Endothelial cell of umbilical vein (primary cell): ENCODE data around the gene ZFAND5.

Experiments used
- EZH2 ChIP-seq: IDR thresholded peaks from 2 replicates; pipeline ENCODE4 v1.6.1; 2012; ENCODE audit warnings: borderline replicate concordance, low read depth, mild to moderate bottlenecking, moderate library complexity, low read length, inconsistent platforms; ENCODE audit not compliant: severe bottlenecking
- GATA2 ChIP-seq: IDR thresholded peaks from 2 replicates; pipeline ENCODE4 v1.7.0; 2011; ENCODE audit warnings: low read depth, mild to moderate bottlenecking, moderate library complexity, mixed read lengths, low read length; ENCODE audit not compliant: insufficient read length, insufficient read depth
- JUN ChIP-seq: IDR thresholded peaks from 2 replicates; pipeline ENCODE4 v1.6.1; 2011; ENCODE audit warnings: borderline replicate concordance, low read depth; ENCODE audit not compliant: insufficient read length, insufficient read depth
- MYC ChIP-seq: IDR thresholded peaks from one replicate; pipeline ENCODE4 v1.6.1; 2011; ENCODE audit warnings: mild to moderate bottlenecking, low read depth, low read length
- POLR2A ChIP-seq: IDR thresholded peaks from 2 replicates; pipeline ENCODE4 v1.6.1; 2012; ENCODE audit warnings: low read depth, mild to moderate bottlenecking, control low read depth, low read length
- POLR2AphosphoS5 ChIP-seq: IDR thresholded peaks from 2 replicates; pipeline ENCODE4 v1.6.1; 2012; ENCODE audit warnings: low read depth, mild to moderate bottlenecking, control low read depth, low read length, moderate library complexity; ENCODE audit not compliant: insufficient read depth
- TF ChIP-seq, protein P1 (sequence below), 2 donors: IDR thresholded peaks; 1 replicate in 1 of 2; 2 replicates in 1 of 2; pipeline ENCODE4 v1.5.1; 2011; ENCODE audit warnings: low read length in 2 of 2, mild to moderate bottlenecking in 2 of 2, moderate library complexity in 2 of 2, control low read depth in 1 of 2, inconsistent platforms in 1 of 2, low read depth in 1 of 2; ENCODE audit not compliant: insufficient read depth in 1 of 2; ENCODE audit errors: extremely low read depth in 1 of 2
- TF ChIP-seq, protein P2 (sequence below): IDR thresholded peaks from 2 replicates; pipeline ENCODE4 v1.6.1; 2011; ENCODE audit not compliant: insufficient read depth, insufficient read length

DNA sequence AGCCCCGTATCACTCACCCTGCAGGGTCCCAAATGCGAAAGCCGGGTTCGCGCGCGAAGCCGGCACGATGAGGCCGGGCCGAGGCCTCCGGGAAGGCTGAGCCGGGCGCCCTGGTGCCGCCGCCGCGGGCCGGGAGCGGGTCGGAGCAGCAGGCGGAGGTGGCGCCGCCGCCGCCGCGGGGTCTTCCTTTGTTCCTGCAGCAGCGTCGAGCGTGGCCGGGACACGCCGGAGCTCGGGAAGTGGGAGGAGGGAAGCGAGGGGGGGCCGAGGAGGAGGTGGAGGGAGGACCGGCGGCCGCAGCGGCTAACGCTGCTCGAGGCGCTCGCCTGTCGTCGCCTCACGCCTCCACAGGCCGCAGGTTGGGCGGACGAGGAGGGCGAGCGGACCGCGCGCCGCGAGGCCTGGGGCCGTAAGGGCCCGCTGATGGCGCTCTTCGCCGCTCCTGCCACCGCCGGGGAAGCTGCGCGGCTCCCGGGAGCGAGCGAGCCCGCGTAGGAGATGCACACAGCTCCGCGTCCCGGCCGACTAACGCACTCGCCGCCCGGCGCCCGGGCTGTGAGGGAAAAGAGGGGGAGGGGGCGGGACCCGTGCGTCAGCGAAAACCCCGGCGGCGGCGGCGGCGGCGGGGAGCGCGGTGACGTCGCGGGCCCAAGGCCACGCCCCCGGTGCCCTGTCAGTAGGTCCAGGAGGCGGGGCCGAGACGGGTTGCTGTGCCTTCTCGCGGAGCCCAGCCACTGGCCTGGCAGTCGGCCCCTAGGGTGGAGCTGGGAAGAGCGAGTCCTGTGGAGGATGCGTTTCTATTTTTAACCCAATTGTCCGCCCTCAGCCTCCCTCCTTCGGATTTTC, at the start of gene ZFAND5:
- TF ChIP-seq POLR2A (peak; percentile 99), POLR2AphosphoS5 (peak; percentile 100), GATA2 (no peak), JUN (no peak), EZH2 (no peak), MYC (no peak)
- TF ChIP-seq, protein P1, sequence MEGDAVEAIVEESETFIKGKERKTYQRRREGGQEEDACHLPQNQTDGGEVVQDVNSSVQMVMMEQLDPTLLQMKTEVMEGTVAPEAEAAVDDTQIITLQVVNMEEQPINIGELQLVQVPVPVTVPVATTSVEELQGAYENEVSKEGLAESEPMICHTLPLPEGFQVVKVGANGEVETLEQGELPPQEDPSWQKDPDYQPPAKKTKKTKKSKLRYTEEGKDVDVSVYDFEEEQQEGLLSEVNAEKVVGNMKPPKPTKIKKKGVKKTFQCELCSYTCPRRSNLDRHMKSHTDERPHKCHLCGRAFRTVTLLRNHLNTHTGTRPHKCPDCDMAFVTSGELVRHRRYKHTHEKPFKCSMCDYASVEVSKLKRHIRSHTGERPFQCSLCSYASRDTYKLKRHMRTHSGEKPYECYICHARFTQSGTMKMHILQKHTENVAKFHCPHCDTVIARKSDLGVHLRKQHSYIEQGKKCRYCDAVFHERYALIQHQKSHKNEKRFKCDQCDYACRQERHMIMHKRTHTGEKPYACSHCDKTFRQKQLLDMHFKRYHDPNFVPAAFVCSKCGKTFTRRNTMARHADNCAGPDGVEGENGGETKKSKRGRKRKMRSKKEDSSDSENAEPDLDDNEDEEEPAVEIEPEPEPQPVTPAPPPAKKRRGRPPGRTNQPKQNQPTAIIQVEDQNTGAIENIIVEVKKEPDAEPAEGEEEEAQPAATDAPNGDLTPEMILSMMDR (IDR thresholded peaks at IDR 0.05; ENCODE audit: extremely low read depth in 1 of 2, insufficient read depth in 1 of 2, low read depth in 1 of 2, low read length in 2 of 2) = no peak
- TF ChIP-seq, protein P2, sequence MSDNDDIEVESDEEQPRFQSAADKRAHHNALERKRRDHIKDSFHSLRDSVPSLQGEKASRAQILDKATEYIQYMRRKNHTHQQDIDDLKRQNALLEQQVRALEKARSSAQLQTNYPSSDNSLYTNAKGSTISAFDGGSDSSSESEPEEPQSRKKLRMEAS = no peak
